IMR-90 (cell line): ENCODE measurements around the gene WFDC8. TPM values are rescaled to one million over a fixed set of nuclear protein-coding genes. Genes with fewer than 3 reads are reported as not detected.

ENCODE experiments used
- ATAC-seq: fragments of 200-7000 bp; cut with Tn5 transposase; 2 replicates; pipeline ENCODE4 v1.9.1; 2020; ENCODE audit warnings: low read depth, mild to moderate bottlenecking, moderate library complexity
- BruUV-seq: library from RNA; stranded (reverse); fragments of 400-500 nt; replicated peaks from 2 replicates; lab custom pipeline; 2021; lab: Mats Ljungman, UMichigan
- CTCF ChIA-PET: fragments of 300-600 bp; formaldehyde crosslinking; extraction: SDS; loops from one replicate; lab custom pipeline; 2021; ENCODE audit warnings: antibody characterized with exemption; lab: Yijun Ruan, JAX
- POLR2A ChIA-PET: fragments of 300-600 bp; sonication (Branson Sonifier 250); formaldehyde crosslinking; loops from one replicate; lab custom pipeline; 2022; ENCODE audit warnings: antibody characterized with exemption; ENCODE audit not compliant: unreplicated experiment; lab: Charles Lee
- DNase-seq: peaks from one replicate; pipeline ENCODE4 v3.0.0; 2013
- H2AFZ ChIP-seq: replicated peaks from 2 replicates; pipeline ENCODE3; 2013; ENCODE audit warnings: low read length, mild to moderate bottlenecking; ENCODE audit not compliant: poor library complexity
- H2AK5ac ChIP-seq: 2 replicates; pipeline ENCODE4 v1.6.1; 2013; ENCODE audit warnings: low read depth, low read length, inconsistent platforms
- H2AK9ac ChIP-seq: replicated peaks from 2 replicates; pipeline ENCODE3; 2013; ENCODE audit warnings: mild to moderate bottlenecking, low read depth, low read length, moderate library complexity; ENCODE audit not compliant: poor library complexity
- H2BK120ac ChIP-seq: 2 replicates; pipeline ENCODE4 v1.6.1; 2013; ENCODE audit warnings: low read depth, low read length, inconsistent platforms
- H2BK15ac ChIP-seq: 3 replicates; pipeline ENCODE4 v1.6.1; 2013; ENCODE audit warnings: low read depth, low read length, inconsistent platforms
- H2BK20ac ChIP-seq: 2 replicates; pipeline ENCODE4 v1.6.1; 2013; ENCODE audit warnings: low read depth, mild to moderate bottlenecking, inconsistent platforms, low read length, moderate library complexity
- H2BK5ac ChIP-seq: 2 replicates; pipeline ENCODE4 v1.6.1; 2013; ENCODE audit warnings: mild to moderate bottlenecking, low read depth, low read length, inconsistent platforms; ENCODE audit not compliant: poor library complexity, severe bottlenecking
- H3K14ac ChIP-seq: replicated peaks from 2 replicates; pipeline ENCODE4 v1.6.1; 2013; ENCODE audit warnings: low read depth, low read length, inconsistent platforms
- H3K18ac ChIP-seq: 2 replicates; pipeline ENCODE4 v1.6.1; 2013; ENCODE audit warnings: low read depth, low read length, control low read depth
- H3K23ac ChIP-seq: 2 replicates; pipeline ENCODE4 v1.6.1; 2013; ENCODE audit warnings: low read depth, low read length, inconsistent platforms
- H3K27ac ChIP-seq: 2 replicates; pipeline ENCODE4 v1.5.1; 2013; ENCODE audit warnings: mild to moderate bottlenecking, control low read depth, low read length; ENCODE audit not compliant: insufficient read depth
- H3K27me3 ChIP-seq: 2 replicates; pipeline ENCODE4 v1.6.1; 2013; ENCODE audit warnings: low read length; ENCODE audit not compliant: control insufficient read depth, insufficient read depth
- H3K36me3 ChIP-seq: 2 replicates; pipeline ENCODE4 v1.6.1; 2013; ENCODE audit warnings: low read length, mixed read lengths; ENCODE audit not compliant: control insufficient read depth, insufficient read depth
- H3K4ac ChIP-seq: 2 replicates; pipeline ENCODE4 v1.6.1; 2013; ENCODE audit warnings: low read depth, low read length, inconsistent platforms
- H3K4me1 ChIP-seq: 2 replicates; pipeline ENCODE4 v1.6.1; 2013; ENCODE audit warnings: low read length, mixed read lengths; ENCODE audit not compliant: control insufficient read depth, insufficient read depth
- H3K4me2 ChIP-seq: 2 replicates; pipeline ENCODE4 v1.6.1; 2013; ENCODE audit warnings: low read depth, mild to moderate bottlenecking, control low read depth, low read length, moderate library complexity
- H3K4me3 ChIP-seq: 2 replicates; pipeline ENCODE4 v1.5.1; 2013; ENCODE audit warnings: low read depth, mild to moderate bottlenecking, control low read depth, low read length, moderate library complexity; ENCODE audit not compliant: insufficient read depth
- H3K56ac ChIP-seq: 2 replicates; pipeline ENCODE4 v1.6.1; 2013; ENCODE audit warnings: low read length, inconsistent platforms; ENCODE audit not compliant: insufficient read depth; ENCODE audit errors: extremely low read depth
- H3K79me1 ChIP-seq, 2 experiments: 2 replicates each; pipeline ENCODE4 v1.6.1; 2013; ENCODE audit warnings: low read length in 2 of 2, inconsistent platforms in 1 of 2, low read depth in 1 of 2
- H3K9ac ChIP-seq: 2 replicates; pipeline ENCODE4 v1.6.1; 2013; ENCODE audit warnings: low read depth, low read length, control low read depth
- H3K9me1 ChIP-seq: 2 replicates; pipeline ENCODE4 v1.6.1; 2013; ENCODE audit warnings: low read length, inconsistent platforms; ENCODE audit not compliant: insufficient read depth
- H3K9me3 ChIP-seq: 2 replicates; pipeline ENCODE4 v1.6.1; 2013; ENCODE audit warnings: low read length; ENCODE audit not compliant: control insufficient read depth, insufficient read depth
- H4K20me1 ChIP-seq: 2 replicates; pipeline ENCODE4 v1.6.1; 2013; ENCODE audit warnings: low read length, inconsistent platforms; ENCODE audit not compliant: insufficient read depth
- H4K5ac ChIP-seq: 2 replicates; pipeline ENCODE4 v1.6.1; 2013; ENCODE audit warnings: mild to moderate bottlenecking, low read depth, low read length, control low read depth
- H4K8ac ChIP-seq, 2 experiments: 2 replicates each; pipeline ENCODE4 v1.6.1; 2013; ENCODE audit warnings: low read depth in 2 of 2, low read length in 2 of 2, control low read depth in 1 of 2, inconsistent platforms in 1 of 2
- H4K91ac ChIP-seq: 2 replicates; pipeline ENCODE4 v1.6.1; 2013; ENCODE audit warnings: low read depth, low read length, inconsistent platforms; ENCODE audit not compliant: insufficient read depth
- BHLHE40 ChIP-seq: fragments of 150-350 bp; IDR thresholded peaks from 2 replicates; pipeline ENCODE4 v1.6.1; 2016; ENCODE audit warnings: mild to moderate bottlenecking, low read depth, low read length
- CEBPB ChIP-seq: IDR thresholded peaks from 2 replicates; pipeline ENCODE4 v1.6.1; 2012; ENCODE audit warnings: low read depth, low read length, improper control_type of control experiment
- CTCF ChIP-seq: conservative IDR thresholded peaks from 2 replicates; pipeline ENCODE4 v1.5.1; 2012; ENCODE audit warnings: mild to moderate bottlenecking, low read depth, low read length, improper control_type of control experiment
- ELK1 ChIP-seq: fragments of 150-350 bp; IDR thresholded peaks from 2 replicates; pipeline ENCODE4 v1.6.1; 2016; ENCODE audit warnings: low read depth, mild to moderate bottlenecking, low read length, moderate library complexity, borderline replicate concordance
- FOS ChIP-seq: fragments of 150-350 bp; IDR thresholded peaks from 2 replicates; pipeline ENCODE4 v1.6.1; 2016; ENCODE audit warnings: low read depth, low read length
- RAD21 ChIP-seq: IDR thresholded peaks from 2 replicates; pipeline ENCODE4 v1.6.1; 2012; ENCODE audit warnings: low read length, improper control_type of control experiment
- RFX5 ChIP-seq: IDR thresholded peaks from 2 replicates; pipeline ENCODE4 v1.8.0; 2012; ENCODE audit warnings: low read depth, mild to moderate bottlenecking, low read length, moderate library complexity
- SMC3 ChIP-seq: fragments of 150-350 bp; IDR thresholded peaks from 2 replicates; pipeline ENCODE4 v1.6.1; 2016; ENCODE audit warnings: low read depth, mild to moderate bottlenecking, antibody characterized with exemption, low read length, moderate library complexity
- USF2 ChIP-seq: fragments of 150-350 bp; IDR thresholded peaks from 2 replicates; pipeline ENCODE4 v1.6.1; 2017; ENCODE audit warnings: mild to moderate bottlenecking, antibody characterized with exemption, low read length, low read depth
- WGBS, 2 experiments: methylation state at CpG; one replicate each; pipeline versions ENCODE4 v1.1.5 to v1.1.7; 2013; ENCODE audit warnings: missing lambda C conversion rate in 2 of 2; ENCODE audit not compliant: insufficient read length in 1 of 2; ENCODE audit errors: extremely low coverage in 2 of 2; 5-methylcytosine and 5-hydroxymethylcytosine counted together
- dilution Hi-C: fragments of 300-500 bp; cut with HindIII; formaldehyde crosslinking; loops from one replicate; pipeline ENCODE4 v1.14.3; 2018; ENCODE audit warnings: low sequenced_read_pairs; ENCODE audit not compliant: unreplicated experiment
- in situ Hi-C: fragments of 300-500 bp; cut with MboI; formaldehyde crosslinking; loops from 3 replicates; pipeline ENCODE4 v1.14.3; 2019; ENCODE audit warnings: low sequenced_read_pairs, inconsistent platforms, mixed read lengths
- intact Hi-C: fragments of 100-400 bp; cut with micrococcal nuclease; formaldehyde crosslinking; loops from 2 replicates; pipeline ENCODE4 v1.10.0; 2022
- polyA plus RNA-seq, 3 experiments: library from polyadenylated mRNA; depleted of rRNA; stranded (reverse); fragments of >200 nt; gene quantifications; 2 replicates each; pipeline ENCODE4 v1.2.3, GENCODE V29; 2012; ENCODE audit warnings: low replicate concordance in 1 of 3
- total RNA-seq: library from RNA; depleted of rRNA; stranded (reverse); fragments of >200 nt; gene quantifications from 2 replicates; pipeline ENCODE4 v1.2.3, GENCODE V29; 2012

The WFDC8 gene
- total and polyA plus RNA-seq, 2 of the 4 experiments (the other 2 are of a cell fraction): not detected

GRCh38 chr20:45547206-45547770, 31.8 kb downstream of the WFDC8 start, which contains the start of gene EPPIN:
Gene EPPIN, minus strand, starts transcription at chr20:45547401. Its CDS starts 44 bp downstream, at chr20:45547357.
- H3K9me3 ChIP-seq: no peaks in the 10 kb centered on the region
- H2AK9ac ChIP-seq: no peak within 1 kb of the TSS
- 65% methylated on average over 4 of the region's 6 CpGs; no CpG with 5 or more reads in 1 of the 2 experiments for WGBS, 2 experiments
- CTCF ChIA-PET: no interaction called here
- no peak within 1 kb of the TSS for H3K4ac ChIP-seq
- no peak for ATAC-seq
- no peak within 1 kb of the TSS for H3K9ac ChIP-seq
- H3K18ac ChIP-seq: no peak within 1 kb of the TSS
- no peak for DNase-seq
- no peak within 1 kb of the TSS for H4K8ac ChIP-seq
- no peak within 1 kb of the TSS for H2AFZ ChIP-seq
- H4K20me1 ChIP-seq: no peaks in the 10 kb centered on the region
- H3K79me1 ChIP-seq: no peaks in the 10 kb centered on the region
- peaks cover 5% of the 10 kb centered on the region for H3K27me3 ChIP-seq
- no peak within 1 kb of the TSS for H2BK15ac ChIP-seq
- no peak within 1 kb of the TSS for H2BK120ac ChIP-seq
- H4K5ac ChIP-seq: no peak within 1 kb of the TSS
- no peak within 1 kb of the TSS for H2BK5ac ChIP-seq
- no peak within 1 kb of the TSS for H2BK20ac ChIP-seq
- no peak within 1 kb of the TSS for H3K14ac ChIP-seq
- H3K36me3 ChIP-seq: no peaks in the 10 kb centered on the region
- no peak within 1 kb of the TSS for H4K91ac ChIP-seq
- no TSS peak for BruUV-seq
- no peaks in the 10 kb centered on the region for H3K9me1 ChIP-seq
- POLR2A ChIA-PET: no interaction called here
- no peak within 1 kb of the TSS for H2AK5ac ChIP-seq
- H3K4me2 ChIP-seq: no peak within 1 kb of the TSS
- H3K4me1 ChIP-seq: no peaks in the 10 kb centered on the region
- no peak within 1 kb of the TSS for H3K27ac ChIP-seq
- H3K56ac ChIP-seq: no peak within 1 kb of the TSS
- intact Hi-C loops (loop anchor here (10.0 kb wide), 1 partner anchor 468 kb away; no protein-coding TSS in a partner anchor), in situ Hi-C loops (loop anchor here (25.0 kb wide), 1 partner anchor 215 kb away; no protein-coding TSS in a partner anchor), dilution Hi-C loops (no loop called here)
- no peak within 1 kb of the TSS for H3K23ac ChIP-seq
- no peak for TF ChIP-seq SMC3
- TF ChIP-seq RAD21: no peak
- TF ChIP-seq FOS: no peak
- no peak for TF ChIP-seq RFX5
- TF ChIP-seq BHLHE40: no peak
- no peak for TF ChIP-seq CEBPB
- TF ChIP-seq ELK1: no peak
- TF ChIP-seq USF2: no peak
- TF ChIP-seq CTCF: no peak
- H3K4me3 ChIP-seq: no peak within 1 kb of the TSS
